Measurements from ENCODE around the gene OR10J1.

OR10J1 gene

GRCh38 chr1:159428536-159428935 is 11.0 kb upstream of the OR10J1 start:
- Histone ChIP-seq H2AFZ (ENCODE audit: low read depth, low read length) (no peak overlapping the region), H2BK5ac (ENCODE audit: low read depth, low read length, poor library complexity, severe bottlenecking) (no peak overlapping the region), H4K8ac (ENCODE audit: low read length) (no peak overlapping the region), H3K4me1 (ENCODE audit: control insufficient read depth, insufficient read depth, low read depth, low read length) (no peaks in the 10 kb centered on the region), H3K4ac (ENCODE audit: low read depth in 1 of 2, low read length in 2 of 2) (no peak overlapping the region), H2BK120ac (ENCODE audit: low read depth, low read length) (no peak overlapping the region), H3K9ac (ENCODE audit: low read length) (no peak overlapping the region), H3K27me3 (ENCODE audit: control insufficient read depth in 1 of 2, insufficient read depth in 1 of 2, low read length in 2 of 2) (no peaks in the 10 kb centered on the region), H3K9me3 (ENCODE audit: control insufficient read depth, low read length) (peaks cover 2% of the 10 kb centered on the region), H2AK5ac (ENCODE audit: low read length, severe bottlenecking) (no peak overlapping the region), H2BK15ac (ENCODE audit: low read depth, poor library complexity, severe bottlenecking) (no peak overlapping the region), H3K27ac (ENCODE audit: low read length, poor library complexity, severe bottlenecking) (no peak overlapping the region), H3K79me1 (replicated peaks; ENCODE audit: low read length, poor library complexity, severe bottlenecking) (no peaks in the 10 kb centered on the region), H3K4me3 (ENCODE audit: insufficient read depth in 1 of 2, low read depth in 1 of 2, low read length in 2 of 2) (no peak overlapping the region), H2BK12ac (ENCODE audit: low read length in 2 of 2) (no peak overlapping the region), H3K36me3 (ENCODE audit: control insufficient read depth in 1 of 2, insufficient read depth in 2 of 2, low read depth in 1 of 2, low read length in 2 of 2) (no peaks in the 10 kb centered on the region), H4K91ac (ENCODE audit: low read length) (no peak overlapping the region), H3K18ac (ENCODE audit: low read depth in 1 of 2, low read length in 2 of 2) (no peak overlapping the region), H3K14ac (ENCODE audit: low read length in 2 of 2) (no peak overlapping the region), H3K4me2 (ENCODE audit: low read length, poor library complexity, severe bottlenecking) (no peak overlapping the region), H3K23ac (ENCODE audit: low read length in 2 of 2) (no peak overlapping the region)
- DNase-seq = no peak
- WGBS = 64% methylated on average over 3 of the region's 3 CpGs

- WGBS = 53% methylated on average over 4 of the region's 4 CpGs
These were observed 10.3 kb upstream of the OR10J1 start for GRCh38 chr1:159429074-159429861.

GRCh38 chr1:159430985-159431384 is 8.5 kb upstream of the OR10J1 start:
- H3K23ac ChIP-seq (ENCODE audit: low read length in 2 of 2) = no peak overlapping the region
- H3K79me1 ChIP-seq (replicated peaks; ENCODE audit: low read length, poor library complexity, severe bottlenecking) = no peaks in the 10 kb centered on the region
- no peak for DNase-seq
- no peak overlapping the region for H3K27ac ChIP-seq (ENCODE audit: low read length, poor library complexity, severe bottlenecking)
- H2BK5ac ChIP-seq (ENCODE audit: low read depth, low read length, poor library complexity, severe bottlenecking) = no peak overlapping the region
- H4K8ac ChIP-seq (ENCODE audit: low read length) = no peak overlapping the region
- no peak overlapping the region for H4K91ac ChIP-seq (ENCODE audit: low read length)
- no peak overlapping the region for H3K4ac ChIP-seq (ENCODE audit: low read depth in 1 of 2, low read length in 2 of 2)
- no peak overlapping the region for H2AFZ ChIP-seq (ENCODE audit: low read depth, low read length)
- 72% methylated on average over 6 of the region's 6 CpGs for WGBS
- no peaks in the 10 kb centered on the region for H3K36me3 ChIP-seq (ENCODE audit: control insufficient read depth in 1 of 2, insufficient read depth in 2 of 2, low read depth in 1 of 2, low read length in 2 of 2)
- no peak overlapping the region for H2BK12ac ChIP-seq (ENCODE audit: low read length in 2 of 2)
- H3K4me3 ChIP-seq (ENCODE audit: insufficient read depth in 1 of 2, low read depth in 1 of 2, low read length in 2 of 2) = no peak overlapping the region
- H3K9ac ChIP-seq (ENCODE audit: low read length) = no peak overlapping the region
- H3K27me3 ChIP-seq (ENCODE audit: control insufficient read depth in 1 of 2, insufficient read depth in 1 of 2, low read length in 2 of 2) = no peaks in the 10 kb centered on the region
- no peak overlapping the region for H2BK120ac ChIP-seq (ENCODE audit: low read depth, low read length)
- no peak overlapping the region for H3K14ac ChIP-seq (ENCODE audit: low read length in 2 of 2)
- H2AK5ac ChIP-seq (ENCODE audit: low read length, severe bottlenecking) = no peak overlapping the region
- H3K4me2 ChIP-seq (ENCODE audit: low read length, poor library complexity, severe bottlenecking) = no peak overlapping the region
- no peaks in the 10 kb centered on the region for H3K4me1 ChIP-seq (ENCODE audit: control insufficient read depth, insufficient read depth, low read depth, low read length)
- H2BK15ac ChIP-seq (ENCODE audit: low read depth, poor library complexity, severe bottlenecking) = no peak overlapping the region
- H3K9me3 ChIP-seq (ENCODE audit: control insufficient read depth, low read length) = peaks cover 4% of the 10 kb centered on the region
- H3K18ac ChIP-seq (ENCODE audit: low read depth in 1 of 2, low read length in 2 of 2) = no peak overlapping the region

More at GRCh38 chr1:159429074-159429861, 10.3 kb upstream of the OR10J1 start:
- Histone ChIP-seq H2BK120ac (ENCODE audit: low read depth, low read length) (no peak overlapping the region), H3K4ac (ENCODE audit: low read depth in 1 of 2, low read length in 2 of 2) (no peak overlapping the region), H2AK5ac (ENCODE audit: low read length, severe bottlenecking) (no peak overlapping the region), H3K4me3 (ENCODE audit: insufficient read depth in 1 of 2, low read depth in 1 of 2, low read length in 2 of 2) (no peak overlapping the region), H3K9me3 (ENCODE audit: control insufficient read depth, low read length) (peaks cover 4% of the 10 kb centered on the region), H3K9ac (ENCODE audit: low read length) (no peak overlapping the region), H4K91ac (ENCODE audit: low read length) (no peak overlapping the region), H3K18ac (ENCODE audit: low read depth in 1 of 2, low read length in 2 of 2) (no peak overlapping the region), H3K27me3 (ENCODE audit: control insufficient read depth in 1 of 2, insufficient read depth in 1 of 2, low read length in 2 of 2) (no peaks in the 10 kb centered on the region), H3K27ac (ENCODE audit: low read length, poor library complexity, severe bottlenecking) (no peak overlapping the region), H2BK12ac (ENCODE audit: low read length in 2 of 2) (no peak overlapping the region), H3K4me1 (ENCODE audit: control insufficient read depth, insufficient read depth, low read depth, low read length) (no peaks in the 10 kb centered on the region), H2AFZ (ENCODE audit: low read depth, low read length) (no peak overlapping the region), H3K23ac (ENCODE audit: low read length in 2 of 2) (no peak overlapping the region), H2BK5ac (ENCODE audit: low read depth, low read length, poor library complexity, severe bottlenecking) (no peak overlapping the region), H2BK15ac (ENCODE audit: low read depth, poor library complexity, severe bottlenecking) (no peak overlapping the region), H3K4me2 (ENCODE audit: low read length, poor library complexity, severe bottlenecking) (no peak overlapping the region), H3K36me3 (ENCODE audit: control insufficient read depth in 1 of 2, insufficient read depth in 2 of 2, low read depth in 1 of 2, low read length in 2 of 2) (no peaks in the 10 kb centered on the region), H4K8ac (ENCODE audit: low read length) (no peak overlapping the region), H3K79me1 (replicated peaks; ENCODE audit: low read length, poor library complexity, severe bottlenecking) (no peaks in the 10 kb centered on the region), H3K14ac (ENCODE audit: low read length in 2 of 2) (no peak overlapping the region)
- DNase-seq = no peak

- no peak within 1 kb of the TSS for H3K27ac ChIP-seq (ENCODE audit: low read length, poor library complexity, severe bottlenecking)
- peaks cover 4% of the 10 kb centered on the region for H3K9me3 ChIP-seq (ENCODE audit: control insufficient read depth, low read length)
- no peak within 1 kb of the TSS for H2BK120ac ChIP-seq (ENCODE audit: low read depth, low read length)
- no peak within 1 kb of the TSS for H3K4ac ChIP-seq (ENCODE audit: low read depth in 1 of 2, low read length in 2 of 2)
- H4K91ac ChIP-seq (ENCODE audit: low read length) = no peak within 1 kb of the TSS
- no peak within 1 kb of the TSS for H3K18ac ChIP-seq (ENCODE audit: low read depth in 1 of 2, low read length in 2 of 2)
- H2BK5ac ChIP-seq (ENCODE audit: low read depth, low read length, poor library complexity, severe bottlenecking) = no peak within 1 kb of the TSS
- 56% methylated on average over 1 of the region's 1 CpG for WGBS
- no peaks in the 10 kb centered on the region for H3K27me3 ChIP-seq (ENCODE audit: control insufficient read depth in 1 of 2, insufficient read depth in 1 of 2, low read length in 2 of 2)
- H3K36me3 ChIP-seq (ENCODE audit: control insufficient read depth in 1 of 2, insufficient read depth in 2 of 2, low read depth in 1 of 2, low read length in 2 of 2) = no peaks in the 10 kb centered on the region
- H2BK12ac ChIP-seq (ENCODE audit: low read length in 2 of 2) = no peak within 1 kb of the TSS
- DNase-seq = no peak
- H3K14ac ChIP-seq (ENCODE audit: low read length in 2 of 2) = no peak within 1 kb of the TSS
- no peak within 1 kb of the TSS for H3K23ac ChIP-seq (ENCODE audit: low read length in 2 of 2)
- H3K79me1 ChIP-seq (replicated peaks; ENCODE audit: low read length, poor library complexity, severe bottlenecking) = no peaks in the 10 kb centered on the region
- H2AFZ ChIP-seq (ENCODE audit: low read depth, low read length) = no peak within 1 kb of the TSS
- no peak within 1 kb of the TSS for H2BK15ac ChIP-seq (ENCODE audit: low read depth, poor library complexity, severe bottlenecking)
- H4K8ac ChIP-seq (ENCODE audit: low read length) = no peak within 1 kb of the TSS
- no peak within 1 kb of the TSS for H3K9ac ChIP-seq (ENCODE audit: low read length)
- H3K4me2 ChIP-seq (ENCODE audit: low read length, poor library complexity, severe bottlenecking) = no peak within 1 kb of the TSS
- no peak within 1 kb of the TSS for H3K4me3 ChIP-seq (ENCODE audit: insufficient read depth in 1 of 2, low read depth in 1 of 2, low read length in 2 of 2)
- H2AK5ac ChIP-seq (ENCODE audit: low read length, severe bottlenecking) = no peak within 1 kb of the TSS
- no peaks in the 10 kb centered on the region for H3K4me1 ChIP-seq (ENCODE audit: control insufficient read depth, insufficient read depth, low read depth, low read length)
These were observed 7.6 kb upstream of the OR10J1 start, which contains the start of gene OR10J4 for GRCh38 chr1:159431904-159432303. Gene OR10J4, plus strand, starts transcription at chr1:159432204.
